Ectodermal cell (in vitro differentiated cells): ENCODE measurements around the gene HEXD.

Experiments
- H3K27ac ChIP-seq: 2 replicates; pipeline ENCODE4 v1.7.0; 2013; ENCODE audit warnings: mild to moderate bottlenecking, low read depth, low read length; ENCODE audit not compliant: insufficient read depth, poor library complexity, severe bottlenecking
- H3K27me3 ChIP-seq: 2 replicates; pipeline ENCODE4 v1.7.0; 2013; ENCODE audit warnings: mild to moderate bottlenecking, low read length; ENCODE audit not compliant: insufficient read depth, control insufficient read depth, poor library complexity, severe bottlenecking
- H3K36me3 ChIP-seq: one replicate; pipeline ENCODE4 v1.7.0; 2013; ENCODE audit warnings: low read length; ENCODE audit not compliant: control insufficient read depth, insufficient read depth
- H3K4me1 ChIP-seq: one replicate; pipeline ENCODE4 v1.7.0; 2013; ENCODE audit warnings: low read length; ENCODE audit not compliant: control insufficient read depth, insufficient read depth
- H3K4me3 ChIP-seq: 2 replicates; pipeline ENCODE4 v1.7.0; 2013; ENCODE audit warnings: low read depth, low read length, control low read depth; ENCODE audit not compliant: insufficient read depth
- H3K9me3 ChIP-seq: 2 replicates; pipeline ENCODE4 v1.7.0; 2013; ENCODE audit warnings: mild to moderate bottlenecking, low read length, moderate library complexity; ENCODE audit not compliant: control insufficient read depth
- WGBS, 2 experiments: methylation state at CpG; one replicate each; pipeline ENCODE4 v1.1.7; 2013; ENCODE audit warnings: missing lambda C conversion rate in 2 of 2; 5-methylcytosine and 5-hydroxymethylcytosine counted together

HEXD gene

DNA sequence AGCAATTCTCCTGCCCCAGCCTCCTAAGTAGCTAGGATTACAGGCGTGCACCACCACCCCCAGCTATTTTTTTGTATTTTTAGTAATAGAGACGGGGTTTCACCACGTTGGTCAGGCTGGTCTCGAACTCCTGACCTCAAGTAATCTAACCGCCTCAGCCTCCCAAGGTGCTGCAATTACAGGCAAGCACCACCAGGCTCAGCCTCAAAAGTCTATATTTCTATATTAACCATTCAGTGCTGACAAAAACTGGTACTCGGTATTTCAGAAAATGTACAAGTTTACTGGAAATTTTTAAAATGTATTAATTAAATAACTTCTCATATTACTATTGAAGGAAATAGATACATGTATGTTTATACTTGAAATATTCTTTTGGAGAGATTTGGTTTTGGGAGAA is 1.4 kb upstream of the HEXD start:
- no peaks in the 10 kb centered on the region for H3K27me3 ChIP-seq
- 93 to 97% methylated on average over 5 to 6 of the region's 6 CpGs for WGBS, 2 experiments
- H3K36me3 ChIP-seq: peaks cover 15% of the 10 kb centered on the region
- H3K9me3 ChIP-seq: no peaks in the 10 kb centered on the region
- no peaks in the 10 kb centered on the region for H3K4me1 ChIP-seq
- no peak overlapping the region for H3K27ac ChIP-seq
- H3K4me3 ChIP-seq: no peak overlapping the region

GRCh38 chr17:82419540-82419939 is 1.4 kb downstream of the HEXD start:
- Histone ChIP-seq H3K4me1 (no peaks in the 10 kb centered on the region), H3K27ac (no peak overlapping the region), H3K4me3 (no peak overlapping the region), H3K9me3 (no peaks in the 10 kb centered on the region), H3K27me3 (no peaks in the 10 kb centered on the region), H3K36me3 (peaks cover 15% of the 10 kb centered on the region)
- 90 to 92% methylated on average over 2 of the region's 2 CpGs for WGBS, 2 experiments

DNA sequence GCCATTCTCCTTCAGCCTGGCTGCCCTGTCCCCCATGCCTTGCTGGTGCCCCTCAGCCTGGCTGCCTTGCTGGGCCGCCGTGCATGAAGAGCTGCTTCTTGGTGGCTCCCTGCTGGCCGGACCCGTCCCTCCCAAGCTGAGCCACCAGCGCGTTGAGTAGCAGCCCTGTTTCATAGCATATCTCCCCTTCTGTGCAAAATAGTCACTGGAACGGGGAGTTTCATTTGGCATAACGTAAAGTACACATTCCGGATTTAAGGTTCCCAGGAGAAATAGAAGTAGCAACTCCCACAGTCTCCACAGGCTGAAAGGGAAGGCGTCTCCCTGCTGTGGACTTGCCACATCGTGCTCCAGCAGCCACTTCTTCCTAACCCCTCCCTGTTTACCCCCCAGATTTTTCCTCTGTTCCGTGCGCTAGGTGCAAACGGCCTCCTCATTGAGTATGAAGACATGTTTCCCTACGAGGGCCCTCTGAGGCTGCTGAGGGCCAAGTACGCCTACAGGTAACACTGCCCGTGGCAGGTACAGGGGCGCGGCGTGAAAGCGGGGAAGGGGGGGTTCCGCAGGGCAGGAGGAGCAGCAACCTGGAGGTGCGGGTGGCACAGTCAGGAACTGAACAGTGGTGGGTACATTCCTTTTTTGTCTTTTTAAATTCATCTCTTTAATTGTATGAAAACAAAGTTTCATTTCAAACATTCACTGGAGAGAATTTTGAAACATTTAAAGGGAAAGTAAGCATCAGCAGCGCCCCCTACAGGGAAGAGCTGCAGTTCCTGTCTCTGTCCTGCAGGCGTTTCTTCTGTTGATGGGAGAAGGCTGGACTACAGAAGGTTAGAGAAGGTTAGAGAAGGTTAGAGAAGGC is 6.1 kb downstream of the HEXD start:
- H3K27me3 ChIP-seq: no peaks in the 10 kb centered on the region
- H3K9me3 ChIP-seq: no peaks in the 10 kb centered on the region
- H3K4me3 ChIP-seq: no peak overlapping the region
- H3K36me3 ChIP-seq: peaks cover 15% of the 10 kb centered on the region
- no peaks in the 10 kb centered on the region for H3K4me1 ChIP-seq
- no peak overlapping the region for H3K27ac ChIP-seq
- 84 to 85% methylated on average over 24 to 25 of the region's 25 CpGs for WGBS, 2 experiments

GRCh38 chr17:82424863-82425159 is 6.7 kb downstream of the HEXD start:
- WGBS, 2 experiments: 87 to 95% methylated on average over 2 of the region's 2 CpGs
- H3K27ac ChIP-seq: no peak overlapping the region
- H3K4me3 ChIP-seq: no peak overlapping the region
- no peaks in the 10 kb centered on the region for H3K4me1 ChIP-seq
- no peaks in the 10 kb centered on the region for H3K9me3 ChIP-seq
- H3K27me3 ChIP-seq: no peaks in the 10 kb centered on the region
- H3K36me3 ChIP-seq: peaks cover 15% of the 10 kb centered on the region

GRCh38 chr17:82428546-82428945 is 10.4 kb downstream of the HEXD start:
- H3K27me3 ChIP-seq: no peaks in the 10 kb centered on the region
- WGBS, 2 experiments: 96 to 97% methylated on average over 3 of the region's 3 CpGs
- H3K4me3 ChIP-seq: no peak overlapping the region
- H3K36me3 ChIP-seq: no peaks in the 10 kb centered on the region
- no peaks in the 10 kb centered on the region for H3K4me1 ChIP-seq
- no peak overlapping the region for H3K27ac ChIP-seq
- H3K9me3 ChIP-seq: no peaks in the 10 kb centered on the region

- 80 to 84% methylated on average over 7 of the region's 7 CpGs for WGBS, 2 experiments
- no peak overlapping the region for H3K4me3 ChIP-seq
- H3K36me3 ChIP-seq: no peaks in the 10 kb centered on the region
- no peaks in the 10 kb centered on the region for H3K9me3 ChIP-seq
- no peaks in the 10 kb centered on the region for H3K4me1 ChIP-seq
- no peaks in the 10 kb centered on the region for H3K27me3 ChIP-seq
- H3K27ac ChIP-seq: no peak overlapping the region
Measured at GRCh38 chr17:82429824-82430223, 11.7 kb downstream of the HEXD start.

DNA sequence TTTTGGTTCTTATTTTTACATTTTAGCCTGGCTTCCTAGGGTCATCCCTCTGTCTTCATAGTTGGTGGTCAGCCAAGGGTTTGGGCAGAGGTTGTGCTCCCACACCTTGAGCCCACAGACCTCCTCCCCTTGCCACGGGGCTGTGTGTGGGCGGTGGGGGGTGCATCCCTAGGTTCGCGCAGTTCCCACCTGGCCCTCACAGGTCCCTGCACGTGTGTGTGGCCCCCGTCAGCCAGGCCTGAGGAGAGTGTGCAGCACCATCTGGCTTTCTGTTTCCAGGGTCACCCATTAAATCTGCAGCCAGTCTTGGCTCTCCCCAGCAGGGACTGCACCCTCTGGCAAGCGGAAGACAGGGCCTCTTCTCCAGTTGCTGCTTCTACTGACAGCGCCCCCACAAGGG is 13.9 kb downstream of the HEXD start:
- no peaks in the 10 kb centered on the region for H3K36me3 ChIP-seq
- H3K27me3 ChIP-seq: no peaks in the 10 kb centered on the region
- H3K9me3 ChIP-seq: no peaks in the 10 kb centered on the region
- H3K4me3 ChIP-seq: no peak overlapping the region
- no peaks in the 10 kb centered on the region for H3K4me1 ChIP-seq
- no peak overlapping the region for H3K27ac ChIP-seq
- WGBS, 2 experiments: 92 to 94% methylated on average over 8 of the region's 8 CpGs

DNA sequence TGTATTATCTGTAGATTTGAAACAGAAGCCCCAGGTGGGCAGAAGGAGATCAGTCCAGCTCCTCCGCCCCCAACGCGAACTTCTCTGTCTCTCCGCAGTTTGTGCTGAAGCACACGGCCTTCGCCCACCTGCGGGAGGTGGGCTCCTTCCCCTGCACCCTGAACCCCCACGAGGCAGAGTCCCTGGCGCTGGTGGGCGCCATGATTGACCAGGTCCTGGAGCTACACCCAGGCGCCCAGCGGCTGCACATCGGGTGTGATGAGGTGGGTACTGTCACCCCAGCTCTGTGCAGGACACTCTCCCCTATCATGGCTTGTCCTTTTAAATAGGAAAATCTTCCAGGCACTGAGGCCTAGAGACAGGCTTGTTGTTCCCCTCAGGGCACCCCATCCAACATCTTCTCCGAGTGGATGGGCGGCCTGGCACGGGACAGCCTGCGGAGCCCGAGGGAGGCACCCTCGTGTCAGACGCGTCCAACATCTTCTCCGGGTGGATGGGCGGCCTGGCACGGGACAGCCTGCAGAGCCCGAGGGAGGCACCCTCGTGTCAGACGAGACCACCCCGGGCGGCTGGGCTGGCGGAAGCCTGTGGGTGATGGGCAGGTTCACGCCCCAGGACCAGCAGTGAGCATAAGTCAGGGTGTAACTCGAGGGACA is 15.5 kb downstream of the HEXD start:
- Histone ChIP-seq H3K27me3 (no peaks in the 10 kb centered on the region), H3K27ac (no peak overlapping the region), H3K4me3 (no peak overlapping the region), H3K36me3 (no peaks in the 10 kb centered on the region), H3K9me3 (no peaks in the 10 kb centered on the region), H3K4me1 (no peaks in the 10 kb centered on the region)
- WGBS, 2 experiments: 90 to 92% methylated on average over 32 of the region's 32 CpGs

DNA sequence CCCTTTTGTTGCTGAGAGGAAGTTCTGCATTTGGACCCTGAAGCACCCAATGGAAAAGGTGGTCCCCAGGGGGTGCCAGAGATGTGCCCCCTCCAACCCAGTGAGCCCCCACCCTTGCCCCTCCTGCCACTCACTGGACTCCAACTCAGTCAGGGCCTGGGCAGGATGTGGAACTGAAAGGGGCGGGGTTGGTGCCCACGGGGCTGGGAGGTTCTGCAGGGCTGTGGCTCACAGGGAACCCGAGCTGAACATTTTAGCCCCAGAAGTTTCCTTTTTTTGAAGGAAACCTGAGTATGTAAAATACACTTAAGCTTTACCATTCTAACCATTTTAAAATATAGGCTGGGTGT is 16.0 kb downstream of the HEXD start:
- 71 to 85% methylated on average over 3 of the region's 3 CpGs for WGBS, 2 experiments
- H3K27me3 ChIP-seq: no peaks in the 10 kb centered on the region
- H3K36me3 ChIP-seq: no peaks in the 10 kb centered on the region
- no peak overlapping the region for H3K4me3 ChIP-seq
- no peak overlapping the region for H3K27ac ChIP-seq
- H3K9me3 ChIP-seq: no peaks in the 10 kb centered on the region
- no peaks in the 10 kb centered on the region for H3K4me1 ChIP-seq

- H3K4me3 ChIP-seq: no peak overlapping the region
- no peaks in the 10 kb centered on the region for H3K9me3 ChIP-seq
- no peaks in the 10 kb centered on the region for H3K4me1 ChIP-seq
- H3K27me3 ChIP-seq: no peaks in the 10 kb centered on the region
- H3K36me3 ChIP-seq: no peaks in the 10 kb centered on the region
- H3K27ac ChIP-seq: no peak overlapping the region
- WGBS, 2 experiments: 82 to 87% methylated on average over 12 of the region's 12 CpGs
Measured at GRCh38 chr17:82435103-82435502, 17.0 kb downstream of the HEXD start.
